CD14-positive monocyte (primary cell): ENCODE results near the gene EXOC4. TPM values are rescaled to one million over a fixed set of nuclear protein-coding genes. Genes with fewer than 3 reads are reported as not detected.

ENCODE experiments used
- DNase-seq, 3 donors: peaks; one replicate each; pipeline ENCODE4 v3.0.0-alpha.2; 2011 to 2022
- H2AFZ ChIP-seq: 2 replicates; pipeline ENCODE4 v1.6.0; 2012; ENCODE audit warnings: mild to moderate bottlenecking, low read depth, low read length, inconsistent platforms; ENCODE audit not compliant: insufficient read depth, poor library complexity, severe bottlenecking
- H3K27ac ChIP-seq, 2 donors: 1 replicate in 1 of 2; 2 replicates in 1 of 2; pipeline ENCODE4 v1.5.1; 2012 to 2013; ENCODE audit warnings: low read length in 2 of 2, control low read depth in 1 of 2, inconsistent platforms in 1 of 2, low read depth in 1 of 2, mild to moderate bottlenecking in 1 of 2
- H3K27me3 ChIP-seq, 2 donors: one replicate each; pipeline versions ENCODE4 v1.6.0 to v1.6.1; 2011 to 2013; ENCODE audit warnings: low read length in 2 of 2; ENCODE audit not compliant: control insufficient read depth in 2 of 2, insufficient read depth in 2 of 2
- H3K36me3 ChIP-seq, 2 donors: replicated peaks in 1 of 2; 1 replicate in 1 of 2; 2 replicates in 1 of 2; pipeline versions ENCODE4 v1.5.1 to v1.6.1; 2012 to 2013; ENCODE audit warnings: low read length in 2 of 2, control low read depth in 1 of 2, inconsistent platforms in 1 of 2, mild to moderate bottlenecking in 1 of 2; ENCODE audit not compliant: insufficient read depth in 2 of 2, control insufficient read depth in 1 of 2
- H3K4me1 ChIP-seq, 2 donors: 1 replicate in 1 of 2; 2 replicates in 1 of 2; pipeline versions ENCODE4 v1.5.1 to v1.6.1; 2012 to 2013; ENCODE audit warnings: low read length in 2 of 2, control low read depth in 1 of 2, inconsistent platforms in 1 of 2, mild to moderate bottlenecking in 1 of 2, moderate library complexity in 1 of 2; ENCODE audit not compliant: insufficient read depth in 2 of 2, control insufficient read depth in 1 of 2
- H3K4me2 ChIP-seq: replicated peaks from 2 replicates; pipeline ENCODE3; 2012; ENCODE audit warnings: low read length, moderate library complexity, mild to moderate bottlenecking; ENCODE audit not compliant: poor library complexity, severe bottlenecking; ENCODE audit errors: extremely low read depth
- H3K4me3 ChIP-seq, 3 experiments: fragments of 200-600 bp in 1 of 3; sonication (generic) in 1 of 3; replicated peaks in 1 of 3; 1 replicate in 2 of 3; 2 replicates in 1 of 3; pipeline ENCODE4 v1.5.1; 2011 to 2013; ENCODE audit warnings: low read length in 3 of 3, mild to moderate bottlenecking in 3 of 3, control low read depth in 2 of 3, low read depth in 2 of 3, inconsistent platforms in 1 of 3, moderate library complexity in 1 of 3
- H3K79me2 ChIP-seq: 2 replicates; pipeline ENCODE4 v1.6.0; 2012; ENCODE audit warnings: mild to moderate bottlenecking, control low read depth, inconsistent platforms, low read length, moderate library complexity; ENCODE audit not compliant: insufficient read depth
- H3K9ac ChIP-seq: 2 replicates; pipeline ENCODE4 v1.6.0; 2017; ENCODE audit warnings: low read length, mild to moderate bottlenecking; ENCODE audit not compliant: insufficient read depth, poor library complexity, severe bottlenecking
- H3K9me3 ChIP-seq, 2 donors: replicated peaks in 1 of 2; 1 replicate in 1 of 2; 2 replicates in 1 of 2; pipeline versions ENCODE4 v1.5.1 to v1.6.1; 2012 to 2013; ENCODE audit warnings: low read length in 2 of 2, control low read depth in 1 of 2; ENCODE audit not compliant: control insufficient read depth in 1 of 2, insufficient read depth in 1 of 2
- H4K20me1 ChIP-seq: 2 replicates; pipeline ENCODE4 v1.6.0; 2012; ENCODE audit warnings: mild to moderate bottlenecking, low read length, control low read depth, moderate library complexity; ENCODE audit not compliant: insufficient read depth
- H3K27ac Mint-ChIP-seq, 7 donors: one replicate each; pipeline ENCODE4 v1.8.0; 2020; ENCODE audit warnings: mild to moderate bottlenecking in 7 of 7, mixed read lengths in 7 of 7, moderate library complexity in 6 of 7, inconsistent platforms in 2 of 7
- H3K27me3 Mint-ChIP-seq, 3 donors: one replicate each; pipeline ENCODE4 v1.8.0; 2021 to 2022; ENCODE audit warnings: low read depth in 3 of 3, mild to moderate bottlenecking in 3 of 3, mixed read lengths in 3 of 3, moderate library complexity in 3 of 3, inconsistent platforms in 1 of 3
- H3K36me3 Mint-ChIP-seq, 2 donors: one replicate each; pipeline ENCODE4 v1.8.0; 2020; ENCODE audit warnings: mixed read lengths in 2 of 2, inconsistent platforms in 1 of 2, mild to moderate bottlenecking in 1 of 2
- H3K4me1 Mint-ChIP-seq: one replicate; pipeline ENCODE4 v1.8.0; 2020; ENCODE audit warnings: mild to moderate bottlenecking, mixed read lengths
- H3K4me3 Mint-ChIP-seq, 2 donors: one replicate each; pipeline ENCODE4 v1.8.0; 2020; ENCODE audit warnings: mild to moderate bottlenecking in 2 of 2, mixed read lengths in 2 of 2, moderate library complexity in 1 of 2
- H3K9me3 Mint-ChIP-seq, 7 donors: one replicate each; pipeline ENCODE4 v1.8.0; 2020 to 2022; ENCODE audit warnings: mixed read lengths in 7 of 7, mild to moderate bottlenecking in 6 of 7, moderate library complexity in 6 of 7, inconsistent platforms in 2 of 7
- WGBS: methylation state at CpG from one replicate; pipeline ENCODE4 v1.1.5; 2013; ENCODE audit warnings: missing lambda C conversion rate; ENCODE audit not compliant: insufficient coverage; 5-methylcytosine and 5-hydroxymethylcytosine counted together
- intact Hi-C, 2 donors: fragments of 100-400 bp; cut with micrococcal nuclease; formaldehyde crosslinking; loops; one replicate each; pipeline versions ENCODE4 v1.15.0 to v1.15.1; 2023
- polyA plus RNA-seq, 3 donors: library from polyadenylated mRNA; depleted of rRNA in 1 of 3; unstranded in 2 of 3; stranded (reverse) in 1 of 3; fragments of 300-500 nt in 2 of 3; fragments of >200 nt in 1 of 3; fragmentation: Illumina TruSeq in 2 of 3; gene quantifications; 1 replicate in 2 of 3; 2 replicates in 1 of 3; pipeline ENCODE4 v1.2.3, GENCODE V29; 2012 to 2021
- TF ChIP-seq, protein P1 (sequence below): fragments of 200-600 bp; IDR thresholded peaks from one replicate; pipeline ENCODE4 v1.8.0; 2022; ENCODE audit warnings: antibody characterized with exemption, mild to moderate bottlenecking

EXOC4 gene
- polyA plus RNA-seq, 3 donors, result 20.6 to 22.3 (median 22.3) TPM

DNA sequence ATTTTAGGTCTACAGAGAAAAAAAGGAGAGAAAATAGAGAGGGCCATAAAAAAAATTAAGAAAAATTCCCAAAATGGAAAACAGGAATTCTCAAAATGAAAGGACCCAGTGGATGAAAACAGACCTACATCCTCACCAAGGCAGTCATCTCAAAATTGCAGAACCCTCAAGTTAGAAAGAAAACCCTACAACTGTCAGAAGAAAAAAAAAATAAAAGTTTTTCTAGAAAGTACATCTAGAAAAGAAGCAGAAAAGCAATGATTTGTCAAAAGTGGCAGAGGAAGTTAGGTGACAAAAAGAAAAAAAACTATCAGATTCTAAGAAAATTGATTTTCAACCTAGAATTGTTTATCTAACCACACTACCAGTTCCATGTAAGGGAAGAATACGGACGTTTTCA is 706.6 kb downstream of the EXOC4 start:
- Histone ChIP-seq H3K9ac (no peak overlapping the region), H2AFZ (no peak overlapping the region), H3K79me2 (no peaks in the 10 kb centered on the region), H3K27ac (no peak overlapping the region), H3K27me3 (no peaks in the 10 kb centered on the region), H3K9me3 (peaks cover 8 to 14% of the 10 kb centered on the region in 2 donors), H3K4me3 (no peak overlapping the region), H4K20me1 (no peaks in the 10 kb centered on the region), H3K4me1 (no peaks in the 10 kb centered on the region), H3K36me3 (peaks cover 0 to 4% of the 10 kb centered on the region in 2 donors), H3K4me2 (no peak overlapping the region)
- Mint-ChIP-seq H3K36me3 (peaks cover 0 to 10% of the 10 kb centered on the region in 2 donors), H3K27ac (no peak overlapping the region), H3K4me3 (no peak overlapping the region), H3K9me3 (peaks cover 7 to 16% (median 10%) of the 10 kb centered on the region in 7 donors), H3K27me3 (peaks cover 0 to 2% (median 0%) of the 10 kb centered on the region in 3 donors), H3K4me1 (no peaks in the 10 kb centered on the region)
- intact Hi-C loops, result no loop called here
- no CpG with 5 or more reads among the region's 2 CpGs for WGBS
- TF ChIP-seq, protein P1, sequence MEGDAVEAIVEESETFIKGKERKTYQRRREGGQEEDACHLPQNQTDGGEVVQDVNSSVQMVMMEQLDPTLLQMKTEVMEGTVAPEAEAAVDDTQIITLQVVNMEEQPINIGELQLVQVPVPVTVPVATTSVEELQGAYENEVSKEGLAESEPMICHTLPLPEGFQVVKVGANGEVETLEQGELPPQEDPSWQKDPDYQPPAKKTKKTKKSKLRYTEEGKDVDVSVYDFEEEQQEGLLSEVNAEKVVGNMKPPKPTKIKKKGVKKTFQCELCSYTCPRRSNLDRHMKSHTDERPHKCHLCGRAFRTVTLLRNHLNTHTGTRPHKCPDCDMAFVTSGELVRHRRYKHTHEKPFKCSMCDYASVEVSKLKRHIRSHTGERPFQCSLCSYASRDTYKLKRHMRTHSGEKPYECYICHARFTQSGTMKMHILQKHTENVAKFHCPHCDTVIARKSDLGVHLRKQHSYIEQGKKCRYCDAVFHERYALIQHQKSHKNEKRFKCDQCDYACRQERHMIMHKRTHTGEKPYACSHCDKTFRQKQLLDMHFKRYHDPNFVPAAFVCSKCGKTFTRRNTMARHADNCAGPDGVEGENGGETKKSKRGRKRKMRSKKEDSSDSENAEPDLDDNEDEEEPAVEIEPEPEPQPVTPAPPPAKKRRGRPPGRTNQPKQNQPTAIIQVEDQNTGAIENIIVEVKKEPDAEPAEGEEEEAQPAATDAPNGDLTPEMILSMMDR, result no peak
- no peak for DNase-seq

GRCh38 chr7:133961724-133962123 is 708.8 kb downstream of the EXOC4 start:
- intact Hi-C loops, result no loop called here
- H3K36me3 Mint-ChIP-seq, result peaks cover 0 to 3% of the 10 kb centered on the region in 2 donors
- H3K4me1 ChIP-seq, result no peaks in the 10 kb centered on the region
- H4K20me1 ChIP-seq, result no peaks in the 10 kb centered on the region
- no peak for DNase-seq
- no peak overlapping the region for H2AFZ ChIP-seq
- H3K27me3 Mint-ChIP-seq, result peaks cover 0 to 2% (median 0%) of the 10 kb centered on the region in 3 donors
- H3K4me1 Mint-ChIP-seq, result no peaks in the 10 kb centered on the region
- TF ChIP-seq, protein P1, result no peak
- no peaks in the 10 kb centered on the region for H3K9me3 ChIP-seq
- H3K4me3 Mint-ChIP-seq, result no peak overlapping the region
- H3K4me2 ChIP-seq, result no peak overlapping the region
- H3K79me2 ChIP-seq, result no peaks in the 10 kb centered on the region
- H3K36me3 ChIP-seq, result no peaks in the 10 kb centered on the region
- H3K9me3 Mint-ChIP-seq, result peaks cover 4 to 18% (median 16%) of the 10 kb centered on the region in 7 donors
- WGBS, result 94% methylated on average over 2 of the region's 3 CpGs
- H3K27ac Mint-ChIP-seq, result peak overlapping the region in 1 of 7 donors; percentile 43
- no peaks in the 10 kb centered on the region for H3K27me3 ChIP-seq
- H3K4me3 ChIP-seq, result no peak overlapping the region
- H3K27ac ChIP-seq, result no peak overlapping the region
- no peak overlapping the region for H3K9ac ChIP-seq
